Measurements from ENCODE around the gene SLC12A7. TPM values are rescaled to one million over a fixed set of nuclear protein-coding genes. Genes with fewer than 3 reads are reported as not detected.
A peak's percentile ranks its signal among the peaks of the same experiment; 100 is the strongest.

Gene SLC12A7
- total and polyA plus RNA-seq, 7 experiments from 2014 or later, result 6.4 to 101 (median 61.9) TPM

GRCh38 chr5:1089621-1090040 lies 22.2 kb downstream of the SLC12A7 start:
- Mint-ChIP-seq H3K9me3 (no peaks in the 10 kb centered on the region), H3K4me3 (no peak overlapping the region), H3K4me1 (peaks cover 0 to 6% (median 0%) of the 10 kb centered on the region in 7 donors), H3K27me3 (no peaks in the 10 kb centered on the region), H3K27ac (no peak overlapping the region), H3K36me3 (peaks cover 0 to 7% (median 0%) of the 10 kb centered on the region in 5 donors)
- no peak for DNase-seq
- Histone ChIP-seq H3K4me1 (ENCODE audit: control insufficient read depth in 2 of 2, insufficient read depth in 2 of 2, low read length in 2 of 2) (no peaks in the 10 kb centered on the region), H3K27me3 (ENCODE audit: control insufficient read depth in 2 of 2, insufficient read depth in 2 of 2, low read length in 2 of 2) (no peaks in the 10 kb centered on the region), H3K9me3 (ENCODE audit: control insufficient read depth in 2 of 3, low read length in 3 of 3) (no peaks in the 10 kb centered on the region), H3K36me3 (ENCODE audit: control insufficient read depth in 2 of 3, insufficient read depth in 3 of 3, low read length in 3 of 3) (peaks cover 0 to 98% (median 0%) of the 10 kb centered on the region in 3 experiments), H3K4me3 (ENCODE audit: low read length) (no peak overlapping the region), H3K27ac (ENCODE audit: low read depth, low read length) (no peak overlapping the region)
- ChIA-PET CTCF (interaction anchor here (0.6 kb wide), 1 partner anchor 10 kb away, joined by 4 read pairs; no protein-coding TSS in a partner anchor), POLR2A (no interaction called here)
- intact Hi-C loops (cut with micrococcal nuclease), result no loop called here
- ATAC-seq, result no peak

GRCh38 chr5:1089146-1089545 lies 22.7 kb downstream of the SLC12A7 start:
- Histone ChIP-seq H3K27ac (ENCODE audit: low read depth, low read length) (no peak overlapping the region), H3K4me3 (ENCODE audit: low read length) (no peak overlapping the region), H3K36me3 (ENCODE audit: control insufficient read depth in 2 of 3, insufficient read depth in 3 of 3, low read length in 3 of 3) (peaks cover 0 to 98% (median 0%) of the 10 kb centered on the region in 3 experiments), H3K27me3 (ENCODE audit: control insufficient read depth in 2 of 2, insufficient read depth in 2 of 2, low read length in 2 of 2) (no peaks in the 10 kb centered on the region), H3K4me1 (ENCODE audit: control insufficient read depth in 2 of 2, insufficient read depth in 2 of 2, low read length in 2 of 2) (no peaks in the 10 kb centered on the region), H3K9me3 (ENCODE audit: control insufficient read depth in 2 of 3, low read length in 3 of 3) (no peaks in the 10 kb centered on the region)
- Mint-ChIP-seq H3K36me3 (peaks cover 0 to 12% (median 0%) of the 10 kb centered on the region in 5 donors), H3K4me3 (no peak overlapping the region), H3K27me3 (no peaks in the 10 kb centered on the region), H3K9me3 (no peaks in the 10 kb centered on the region), H3K4me1 (peaks cover 0 to 2% (median 0%) of the 10 kb centered on the region in 7 donors), H3K27ac (peak overlapping the region in 1 of 9 donors; percentile 39)
- ChIA-PET CTCF (interaction anchor here (0.6 kb wide), 1 partner anchor 9 kb away, joined by 4 read pairs; no protein-coding TSS in a partner anchor), POLR2A (no interaction called here)
- no peak for DNase-seq
- intact Hi-C loops (cut with micrococcal nuclease), result no loop called here
- no peak for ATAC-seq

- Histone ChIP-seq H3K27me3 (ENCODE audit: control insufficient read depth in 2 of 2, insufficient read depth in 2 of 2, low read length in 2 of 2) (no peaks in the 10 kb centered on the region), H3K4me1 (ENCODE audit: control insufficient read depth in 2 of 2, insufficient read depth in 2 of 2, low read length in 2 of 2) (no peaks in the 10 kb centered on the region), H3K27ac (ENCODE audit: low read depth, low read length) (no peak overlapping the region), H3K9me3 (ENCODE audit: control insufficient read depth in 2 of 3, low read length in 3 of 3) (no peaks in the 10 kb centered on the region), H3K4me3 (ENCODE audit: low read length) (no peak overlapping the region), H3K36me3 (ENCODE audit: control insufficient read depth in 2 of 3, insufficient read depth in 3 of 3, low read length in 3 of 3) (peaks cover 0 to 98% (median 0%) of the 10 kb centered on the region in 3 experiments)
- ChIA-PET POLR2A (no interaction called here), CTCF (interaction anchor here (0.6 kb wide), 1 partner anchor 9 kb away, joined by 4 read pairs; no protein-coding TSS in a partner anchor)
- ATAC-seq, result no peak
- no peak for DNase-seq
- no peaks in the 10 kb centered on the region for H3K27me3 Mint-ChIP-seq
- H3K4me1 Mint-ChIP-seq, result peaks cover 0 to 2% (median 0%) of the 10 kb centered on the region in 7 donors
- peaks cover 0 to 12% (median 0%) of the 10 kb centered on the region in 5 donors for H3K36me3 Mint-ChIP-seq
- H3K27ac Mint-ChIP-seq, result no peak overlapping the region
- intact Hi-C loops (cut with micrococcal nuclease), result no loop called here
- H3K9me3 Mint-ChIP-seq, result no peaks in the 10 kb centered on the region
- H3K4me3 Mint-ChIP-seq, result no peak overlapping the region
These were observed 23.1 kb downstream of the SLC12A7 start for GRCh38 chr5:1088726-1089125.

- Mint-ChIP-seq H3K4me1 (peaks cover 0 to 2% (median 0%) of the 10 kb centered on the region in 7 donors), H3K4me3 (no peak overlapping the region), H3K27ac (no peak overlapping the region), H3K27me3 (no peaks in the 10 kb centered on the region), H3K9me3 (no peaks in the 10 kb centered on the region), H3K36me3 (peaks cover 0 to 16% (median 0%) of the 10 kb centered on the region in 5 donors)
- DNase-seq (no peak), ATAC-seq (no peak)
- H3K36me3 ChIP-seq (ENCODE audit: control insufficient read depth in 2 of 3, insufficient read depth in 3 of 3, low read length in 3 of 3), result peaks cover 0 to 98% (median 0%) of the 10 kb centered on the region in 3 experiments
- no peaks in the 10 kb centered on the region for H3K4me1 ChIP-seq (ENCODE audit: control insufficient read depth in 2 of 2, insufficient read depth in 2 of 2, low read length in 2 of 2)
- no peaks in the 10 kb centered on the region for H3K27me3 ChIP-seq (ENCODE audit: control insufficient read depth in 2 of 2, insufficient read depth in 2 of 2, low read length in 2 of 2)
- POLR2A ChIA-PET, result no interaction called here
- intact Hi-C loops (cut with micrococcal nuclease), result no loop called here
- no peak overlapping the region for H3K27ac ChIP-seq (ENCODE audit: low read depth, low read length)
- H3K9me3 ChIP-seq (ENCODE audit: control insufficient read depth in 2 of 3, low read length in 3 of 3), result no peaks in the 10 kb centered on the region
- CTCF ChIA-PET, result no interaction called here
- H3K4me3 ChIP-seq (ENCODE audit: low read length), result no peak overlapping the region
These were observed 23.8 kb downstream of the SLC12A7 start for GRCh38 chr5:1088031-1088430.

- Mint-ChIP-seq H3K4me3 (no peak overlapping the region), H3K4me1 (peaks cover 0 to 2% (median 0%) of the 10 kb centered on the region in 7 donors), H3K27ac (no peak overlapping the region), H3K27me3 (no peaks in the 10 kb centered on the region), H3K9me3 (no peaks in the 10 kb centered on the region), H3K36me3 (peaks cover 0 to 16% (median 0%) of the 10 kb centered on the region in 5 donors)
- ATAC-seq (no peak), DNase-seq (no peak)
- no peak overlapping the region for H3K4me3 ChIP-seq (ENCODE audit: low read length)
- H3K4me1 ChIP-seq (ENCODE audit: control insufficient read depth in 2 of 2, insufficient read depth in 2 of 2, low read length in 2 of 2), result no peaks in the 10 kb centered on the region
- intact Hi-C loops (cut with micrococcal nuclease), result no loop called here
- POLR2A ChIA-PET, result no interaction called here
- CTCF ChIA-PET, result no interaction called here
- H3K27me3 ChIP-seq (ENCODE audit: control insufficient read depth in 2 of 2, insufficient read depth in 2 of 2, low read length in 2 of 2), result no peaks in the 10 kb centered on the region
- H3K27ac ChIP-seq (ENCODE audit: low read depth, low read length), result no peak overlapping the region
- H3K36me3 ChIP-seq (ENCODE audit: control insufficient read depth in 2 of 3, insufficient read depth in 3 of 3, low read length in 3 of 3), result peaks cover 0 to 94% (median 0%) of the 10 kb centered on the region in 3 experiments
- H3K9me3 ChIP-seq (ENCODE audit: control insufficient read depth in 2 of 3, low read length in 3 of 3), result no peaks in the 10 kb centered on the region
These were observed 24.4 kb downstream of the SLC12A7 start for GRCh38 chr5:1087428-1087827.

GRCh38 chr5:1086871-1087270 lies 25.0 kb downstream of the SLC12A7 start:
- DNase-seq, result no peak
- CTCF ChIA-PET, result no interaction called here
- H3K27ac Mint-ChIP-seq, result no peak overlapping the region

GRCh38 chr5:1086137-1086536 lies 25.7 kb downstream of the SLC12A7 start:
- H3K36me3 Mint-ChIP-seq, result peaks cover 0 to 19% (median 3%) of the 10 kb centered on the region in 5 donors
- POLR2A ChIA-PET, result no interaction called here

More at GRCh38 chr5:1086871-1087270, 25.0 kb downstream of the SLC12A7 start:
- H3K27me3 ChIP-seq (ENCODE audit: control insufficient read depth in 2 of 2, insufficient read depth in 2 of 2, low read length in 2 of 2), result no peaks in the 10 kb centered on the region
- H3K36me3 ChIP-seq (ENCODE audit: control insufficient read depth in 2 of 3, insufficient read depth in 3 of 3, low read length in 3 of 3), result peaks cover 0 to 89% (median 0%) of the 10 kb centered on the region in 3 experiments
- no peaks in the 10 kb centered on the region for H3K9me3 ChIP-seq (ENCODE audit: control insufficient read depth in 2 of 3, low read length in 3 of 3)
- H3K27ac ChIP-seq (ENCODE audit: low read depth, low read length), result no peak overlapping the region
- no peak overlapping the region for H3K4me3 ChIP-seq (ENCODE audit: low read length)
- POLR2A ChIA-PET, result no interaction called here
- no peaks in the 10 kb centered on the region for H3K9me3 Mint-ChIP-seq
- no peaks in the 10 kb centered on the region for H3K4me1 ChIP-seq (ENCODE audit: control insufficient read depth in 2 of 2, insufficient read depth in 2 of 2, low read length in 2 of 2)
- no peaks in the 10 kb centered on the region for H3K27me3 Mint-ChIP-seq
- no peak for ATAC-seq
- peaks cover 0 to 2% (median 0%) of the 10 kb centered on the region in 7 donors for H3K4me1 Mint-ChIP-seq
- H3K36me3 Mint-ChIP-seq, result peaks cover 0 to 16% (median 0%) of the 10 kb centered on the region in 5 donors
- H3K4me3 Mint-ChIP-seq, result no peak overlapping the region
- intact Hi-C loops (cut with micrococcal nuclease), result no loop called here

More at GRCh38 chr5:1086137-1086536, 25.7 kb downstream of the SLC12A7 start:
- CTCF ChIA-PET, result no interaction called here
- Histone ChIP-seq H3K4me3 (ENCODE audit: low read length) (no peak overlapping the region), H3K9me3 (ENCODE audit: control insufficient read depth in 2 of 3, low read length in 3 of 3) (no peaks in the 10 kb centered on the region), H3K4me1 (ENCODE audit: control insufficient read depth in 2 of 2, insufficient read depth in 2 of 2, low read length in 2 of 2) (no peaks in the 10 kb centered on the region), H3K36me3 (ENCODE audit: control insufficient read depth in 2 of 3, insufficient read depth in 3 of 3, low read length in 3 of 3) (peaks cover 0 to 89% (median 0%) of the 10 kb centered on the region in 3 experiments), H3K27ac (ENCODE audit: low read depth, low read length) (no peak overlapping the region), H3K27me3 (ENCODE audit: control insufficient read depth in 2 of 2, insufficient read depth in 2 of 2, low read length in 2 of 2) (no peaks in the 10 kb centered on the region)
- ATAC-seq (no peak), DNase-seq (no peak)
- intact Hi-C loops (cut with micrococcal nuclease), result no loop called here
- no peak overlapping the region for H3K4me3 Mint-ChIP-seq
- H3K27ac Mint-ChIP-seq, result no peak overlapping the region
- H3K4me1 Mint-ChIP-seq, result peaks cover 0 to 4% (median 0%) of the 10 kb centered on the region in 7 donors
- no peaks in the 10 kb centered on the region for H3K9me3 Mint-ChIP-seq
- H3K27me3 Mint-ChIP-seq, result no peaks in the 10 kb centered on the region
